RWPE2 (cell line): ENCODE results near the gene SPAG6.

ENCODE experiments used
- ATAC-seq: fragments of 200-7000 bp; cut with Tn5 transposase; 3 replicates; pipeline ENCODE4 v1.9.1; 2021; ENCODE audit warnings: low read depth
- DNase-seq: peaks from one replicate; pipeline ENCODE4 v3.0.0-alpha.2; 2020; ENCODE audit warnings: low spot score
- H3K27ac ChIP-seq: fragments of 450-650 bp; 2 replicates; pipeline ENCODE4 v1.5.1; 2017; ENCODE audit warnings: mild to moderate bottlenecking; ENCODE audit not compliant: poor library complexity, severe bottlenecking
- H3K27me3 ChIP-seq: fragments of 250-450 bp; sonication (Bioruptor Pico); 2 replicates; pipeline ENCODE4 v1.5.1; 2021; ENCODE audit warnings: mild to moderate bottlenecking, moderate library complexity; ENCODE audit not compliant: insufficient read depth, poor library complexity, severe bottlenecking
- H3K36me3 ChIP-seq: fragments of 250-450 bp; sonication (Bioruptor Pico); 2 replicates; pipeline ENCODE4 v1.5.1; 2020; ENCODE audit warnings: low read depth, mild to moderate bottlenecking, moderate library complexity
- H3K4me1 ChIP-seq: fragments of 250-450 bp; sonication (Bioruptor Pico); 2 replicates; pipeline ENCODE4 v1.5.1; 2021; ENCODE audit warnings: mild to moderate bottlenecking, moderate library complexity; ENCODE audit not compliant: insufficient read depth, poor library complexity, severe bottlenecking
- H3K4me3 ChIP-seq: fragments of 250-450 bp; sonication (Bioruptor Pico); 2 replicates; pipeline ENCODE4 v1.5.1; 2021; ENCODE audit warnings: mild to moderate bottlenecking, moderate library complexity; ENCODE audit not compliant: severe bottlenecking
- H3K9me3 ChIP-seq: fragments of 250-450 bp; sonication (Bioruptor Pico); 2 replicates; pipeline ENCODE4 v1.5.1; 2021; ENCODE audit warnings: mild to moderate bottlenecking, moderate library complexity; ENCODE audit not compliant: severe bottlenecking
- TF ChIP-seq, protein P1 (sequence below): fragments of 450-650 bp; IDR thresholded peaks from one replicate; pipeline ENCODE4 v1.5.1; 2017; ENCODE audit warnings: mild to moderate bottlenecking, moderate library complexity; ENCODE audit not compliant: poor library complexity, severe bottlenecking

The SPAG6 gene

DNA sequence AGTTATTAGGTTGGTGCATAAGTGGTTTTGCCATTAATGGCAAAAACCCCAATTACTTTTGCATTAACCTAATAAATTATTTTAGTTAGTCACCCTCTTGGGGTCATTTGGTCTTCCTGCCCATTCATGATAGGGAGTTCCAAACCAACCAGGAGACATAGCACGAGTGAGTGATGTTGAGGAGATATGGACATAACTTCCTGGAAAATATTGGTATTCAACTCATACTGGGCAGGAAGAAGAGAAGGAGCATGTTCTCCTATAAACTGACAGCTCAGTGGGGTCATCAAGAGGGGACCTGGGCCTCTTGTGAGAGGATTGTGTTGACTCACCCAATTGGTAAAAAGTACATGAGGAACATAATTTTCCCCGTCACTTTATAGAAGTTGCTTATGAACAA is 23.7 kb downstream of the SPAG6 start:
- DNase-seq, result no peak
- H3K27me3 ChIP-seq, result no peaks in the 10 kb centered on the region
- TF ChIP-seq, protein P1, sequence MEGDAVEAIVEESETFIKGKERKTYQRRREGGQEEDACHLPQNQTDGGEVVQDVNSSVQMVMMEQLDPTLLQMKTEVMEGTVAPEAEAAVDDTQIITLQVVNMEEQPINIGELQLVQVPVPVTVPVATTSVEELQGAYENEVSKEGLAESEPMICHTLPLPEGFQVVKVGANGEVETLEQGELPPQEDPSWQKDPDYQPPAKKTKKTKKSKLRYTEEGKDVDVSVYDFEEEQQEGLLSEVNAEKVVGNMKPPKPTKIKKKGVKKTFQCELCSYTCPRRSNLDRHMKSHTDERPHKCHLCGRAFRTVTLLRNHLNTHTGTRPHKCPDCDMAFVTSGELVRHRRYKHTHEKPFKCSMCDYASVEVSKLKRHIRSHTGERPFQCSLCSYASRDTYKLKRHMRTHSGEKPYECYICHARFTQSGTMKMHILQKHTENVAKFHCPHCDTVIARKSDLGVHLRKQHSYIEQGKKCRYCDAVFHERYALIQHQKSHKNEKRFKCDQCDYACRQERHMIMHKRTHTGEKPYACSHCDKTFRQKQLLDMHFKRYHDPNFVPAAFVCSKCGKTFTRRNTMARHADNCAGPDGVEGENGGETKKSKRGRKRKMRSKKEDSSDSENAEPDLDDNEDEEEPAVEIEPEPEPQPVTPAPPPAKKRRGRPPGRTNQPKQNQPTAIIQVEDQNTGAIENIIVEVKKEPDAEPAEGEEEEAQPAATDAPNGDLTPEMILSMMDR, result no peak
- ATAC-seq, result no peak
- no peak overlapping the region for H3K4me3 ChIP-seq
- H3K36me3 ChIP-seq, result no peaks in the 10 kb centered on the region
- no peak overlapping the region for H3K27ac ChIP-seq
- H3K9me3 ChIP-seq, result no peaks in the 10 kb centered on the region
- no peaks in the 10 kb centered on the region for H3K4me1 ChIP-seq

DNA sequence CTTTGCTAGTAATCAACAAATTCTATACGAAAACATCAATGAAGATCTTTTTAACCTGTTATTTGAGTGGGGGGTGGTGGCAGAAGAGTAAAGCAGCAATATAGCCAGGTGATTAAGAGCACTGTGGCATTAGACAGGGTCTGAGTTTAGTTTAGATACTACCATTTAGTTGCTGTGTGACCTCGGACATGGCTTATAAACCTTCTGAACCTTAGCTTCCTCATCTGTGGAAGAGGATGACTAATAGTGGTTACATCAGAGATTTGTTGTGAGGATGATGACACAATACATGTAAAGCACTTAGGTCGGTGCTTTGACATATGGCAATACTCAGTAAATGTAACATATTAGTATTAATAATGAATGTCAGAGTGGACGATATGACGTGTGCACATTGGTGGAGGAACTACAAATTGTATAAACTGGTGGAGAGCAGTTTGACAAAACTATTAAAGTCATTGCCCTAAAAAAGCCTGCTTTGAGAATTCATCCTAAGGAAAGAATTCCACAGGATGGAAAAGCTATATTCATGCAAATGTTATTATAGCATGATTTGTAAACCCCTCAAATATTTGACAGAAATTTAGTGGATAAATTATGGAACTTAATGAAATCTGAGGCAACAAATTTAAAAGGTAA is 24.3 kb downstream of the SPAG6 start:
- DNase-seq, result no peak
- TF ChIP-seq, protein P1, result no peak
- ATAC-seq, result peak; percentile 41; the same call in 1 of the 3 replicates

DNA sequence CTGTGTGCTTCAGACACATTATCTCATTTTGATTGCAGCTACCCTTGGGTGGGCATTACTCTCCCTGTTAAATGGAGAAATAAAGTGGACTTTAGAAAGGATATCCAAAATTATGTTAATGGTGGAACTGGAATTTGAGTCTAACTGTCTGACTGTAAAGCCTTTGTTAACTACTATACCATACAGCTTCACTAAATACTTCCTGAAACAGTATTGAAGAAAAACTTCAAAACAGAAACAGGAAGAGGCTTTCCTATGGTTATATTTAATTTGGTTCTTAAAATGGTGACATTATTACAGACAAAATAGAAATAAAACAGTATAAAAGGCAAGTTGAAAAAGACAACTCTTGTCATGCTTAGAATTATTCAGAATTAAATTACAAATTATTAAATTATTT is 25.0 kb downstream of the SPAG6 start:
- Histone ChIP-seq H3K4me1 (no peaks in the 10 kb centered on the region), H3K4me3 (no peak overlapping the region), H3K9me3 (no peaks in the 10 kb centered on the region), H3K36me3 (no peaks in the 10 kb centered on the region), H3K27ac (no peak overlapping the region), H3K27me3 (no peaks in the 10 kb centered on the region)
- TF ChIP-seq, protein P1, result no peak
- DNase-seq (no peak), ATAC-seq (no peak)

More for the DNA sequence above, 24.3 kb downstream of the SPAG6 start:
- no peak overlapping the region for H3K4me3 ChIP-seq
- H3K9me3 ChIP-seq, result no peaks in the 10 kb centered on the region
- H3K27ac ChIP-seq, result no peak overlapping the region
- H3K27me3 ChIP-seq, result no peaks in the 10 kb centered on the region
- no peaks in the 10 kb centered on the region for H3K4me1 ChIP-seq
- no peaks in the 10 kb centered on the region for H3K36me3 ChIP-seq

DNA sequence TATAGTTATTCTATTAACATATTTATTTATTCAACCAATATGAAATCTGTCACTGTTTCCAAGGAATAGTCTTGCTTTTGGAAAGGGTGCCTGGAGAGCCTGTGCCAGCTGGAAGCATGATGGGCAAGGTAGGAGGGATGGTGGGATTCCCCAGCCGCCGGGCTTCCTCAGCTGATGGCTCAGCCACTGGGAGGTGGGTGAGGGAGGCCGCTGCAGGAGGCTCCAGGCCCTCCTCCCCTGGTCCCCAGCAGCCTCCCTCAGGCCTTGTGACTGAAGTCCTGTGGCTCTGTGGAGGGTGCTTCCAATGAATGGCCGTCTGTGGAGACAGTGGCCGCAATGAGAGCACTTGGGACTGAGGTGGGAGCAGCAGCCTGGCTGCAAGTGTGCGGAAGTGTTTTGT is 27.0 kb downstream of the SPAG6 start:
- DNase-seq (no peak), ATAC-seq (no peak)
- TF ChIP-seq, protein P1, result no peak
- Histone ChIP-seq H3K9me3 (no peaks in the 10 kb centered on the region), H3K27me3 (no peaks in the 10 kb centered on the region), H3K27ac (no peak overlapping the region), H3K4me1 (no peaks in the 10 kb centered on the region), H3K36me3 (no peaks in the 10 kb centered on the region), H3K4me3 (no peak overlapping the region)

DNA sequence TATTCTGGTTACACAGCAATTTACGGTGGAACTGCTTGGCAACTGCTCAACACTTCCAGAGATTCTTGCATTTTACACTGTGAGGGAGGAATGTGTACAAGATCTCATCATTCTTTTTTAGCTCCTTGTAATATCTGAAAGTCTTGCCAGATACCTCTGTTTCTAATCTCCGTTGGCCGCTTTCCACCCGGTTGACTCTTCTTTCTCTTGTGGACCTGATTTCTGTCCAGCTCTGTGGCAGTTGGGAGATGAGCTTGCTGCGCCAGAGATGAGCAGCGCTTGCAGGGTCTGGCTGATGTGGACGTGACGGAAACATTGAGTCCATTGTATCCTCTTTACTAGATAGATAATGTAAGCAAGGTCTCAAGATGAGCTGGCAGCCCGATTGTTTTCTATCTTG is 27.6 kb downstream of the SPAG6 start:
- TF ChIP-seq, protein P1, result no peak
- Histone ChIP-seq H3K27ac (no peak overlapping the region), H3K4me1 (no peaks in the 10 kb centered on the region), H3K4me3 (no peak overlapping the region), H3K9me3 (no peaks in the 10 kb centered on the region), H3K27me3 (no peaks in the 10 kb centered on the region), H3K36me3 (no peaks in the 10 kb centered on the region)
- DNase-seq, result no peak
- ATAC-seq, result no peak
